ENCODE data around the gene GPX4.

DNA sequence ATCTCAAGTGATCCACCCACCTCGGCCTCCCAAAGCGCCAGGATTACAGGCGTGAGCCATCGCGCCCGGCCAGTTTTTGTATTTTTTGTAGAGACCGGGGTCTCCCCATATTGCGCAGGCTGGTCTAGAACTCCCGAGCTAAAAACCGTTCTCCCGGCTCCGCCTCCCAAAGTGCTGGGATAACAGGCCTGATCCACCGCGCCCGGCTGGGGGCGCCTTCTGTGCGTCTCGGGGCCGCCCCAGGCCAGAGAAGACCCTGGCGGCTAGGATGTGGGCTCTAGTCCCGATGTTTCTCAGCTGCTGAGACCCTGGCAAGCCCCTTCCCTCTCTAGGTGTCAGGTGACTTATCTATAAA, 33.2 kb upstream of the GPX4 start:
- TF ChIP-seq, protein P1, sequence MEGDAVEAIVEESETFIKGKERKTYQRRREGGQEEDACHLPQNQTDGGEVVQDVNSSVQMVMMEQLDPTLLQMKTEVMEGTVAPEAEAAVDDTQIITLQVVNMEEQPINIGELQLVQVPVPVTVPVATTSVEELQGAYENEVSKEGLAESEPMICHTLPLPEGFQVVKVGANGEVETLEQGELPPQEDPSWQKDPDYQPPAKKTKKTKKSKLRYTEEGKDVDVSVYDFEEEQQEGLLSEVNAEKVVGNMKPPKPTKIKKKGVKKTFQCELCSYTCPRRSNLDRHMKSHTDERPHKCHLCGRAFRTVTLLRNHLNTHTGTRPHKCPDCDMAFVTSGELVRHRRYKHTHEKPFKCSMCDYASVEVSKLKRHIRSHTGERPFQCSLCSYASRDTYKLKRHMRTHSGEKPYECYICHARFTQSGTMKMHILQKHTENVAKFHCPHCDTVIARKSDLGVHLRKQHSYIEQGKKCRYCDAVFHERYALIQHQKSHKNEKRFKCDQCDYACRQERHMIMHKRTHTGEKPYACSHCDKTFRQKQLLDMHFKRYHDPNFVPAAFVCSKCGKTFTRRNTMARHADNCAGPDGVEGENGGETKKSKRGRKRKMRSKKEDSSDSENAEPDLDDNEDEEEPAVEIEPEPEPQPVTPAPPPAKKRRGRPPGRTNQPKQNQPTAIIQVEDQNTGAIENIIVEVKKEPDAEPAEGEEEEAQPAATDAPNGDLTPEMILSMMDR (IDR thresholded peaks at IDR 0.05), result no peak
- TF ChIP-seq POLR2A (IDR thresholded peaks at IDR 0.05), result no peak

All from thyroid gland (tissue), 4 donors.